Adrenal gland (tissue), 19 donors: Measurements from ENCODE around the gene RER1. TPM values are rescaled to one million over a fixed set of nuclear protein-coding genes. Genes with fewer than 3 reads are reported as not detected.
A peak's percentile ranks its signal among the peaks of the same experiment; 100 is the strongest.

Experiments
- DNase-seq, 7 donors: peaks; one replicate each; pipeline ENCODE4 v3.0.0-alpha.2; 2019 to 2020
- H3K27ac ChIP-seq, 5 donors: fragments of 200-600 bp; sonication (generic) in 4 of 5; 1 replicate in 3 of 5; 2 replicates in 2 of 5; pipeline versions ENCODE4 v1.5.1 to v1.8.0; 2016 to 2020; ENCODE audit warnings: mild to moderate bottlenecking in 1 of 5
- H3K27me3 ChIP-seq: fragments of 200-600 bp; 2 replicates; pipeline ENCODE4 v1.8.0; 2021
- H3K36me3 ChIP-seq, 2 donors: fragments of 200-600 bp; replicated peaks in 1 of 2; 1 replicate in 1 of 2; 2 replicates in 1 of 2; pipeline versions ENCODE4 v1.5.1 to v1.8.0; 2018 to 2022
- H3K4me1 ChIP-seq, 2 donors: fragments of 200-600 bp; replicated peaks in 1 of 2; 1 replicate in 1 of 2; 2 replicates in 1 of 2; pipeline versions ENCODE4 v1.5.1 to v1.8.0; 2018 to 2021
- H3K4me3 ChIP-seq, 4 donors: fragments of 200-600 bp; sonication (generic) in 3 of 4; one replicate each; pipeline ENCODE4 v1.5.1; 2016 to 2018
- H3K9me3 ChIP-seq, 3 donors: fragments of 200-600 bp; sonication (generic) in 1 of 3; replicated peaks in 1 of 3; 1 replicate in 2 of 3; 2 replicates in 1 of 3; pipeline versions ENCODE4 v1.5.1 to v1.8.0; 2016 to 2021
- POLR2A ChIP-seq, 2 donors: fragments of 450-650 bp; IDR thresholded peaks; one replicate each; pipeline ENCODE4 v1.6.1; 2017; ENCODE audit warnings: antibody characterized with exemption in 2 of 2, mild to moderate bottlenecking in 2 of 2, moderate library complexity in 1 of 2
- WGBS, 4 donors: extraction: QIAGEN DNeasy Blood & Tissue Kit in 2 of 4; methylation state at CpG; one replicate each; pipeline versions ENCODE4 v1.1.5 to v1.1.7; 2013 to 2017; 5-methylcytosine and 5-hydroxymethylcytosine counted together
- intact Hi-C, 2 donors: fragments of 100-400 bp; cut with DNase I; formaldehyde crosslinking; loops; one replicate each; pipeline versions ENCODE4 v1.14.1 to v1.15.0; 2022 to 2023
- long read RNA-seq, 10 donors: library from polyadenylated mRNA in 3 of 10; unstranded in 2 of 10; stranded (forward) in 1 of 10; transcript quantifications; one replicate each; pipeline ENCODE4 v2.0.0 and lab custom pipeline, GENCODE V29; 2021 to 2026
- polyA plus RNA-seq, 3 donors: library from polyadenylated mRNA; stranded (reverse); fragments of 200-250 nt in 2 of 3; fragments of 350-450 nt in 1 of 3; fragmentation: Illumina TruSeq in 1 of 3; extraction: RNeasy Lipid Tissue Mini Kit (QIAGEN cat#74804) in 1 of 3; gene quantifications; one replicate each; pipeline ENCODE4 v1.2.3, GENCODE V29; 2013 to 2014
- total RNA-seq, 9 donors: library from RNA; depleted of rRNA in 4 of 9; stranded (reverse); fragments of >200 nt in 4 of 9; fragments of 120-200 nt in 1 of 9; fragmentation: NEBNext Ultra II Directional in 1 of 9; extraction: Animal tissue kit (Norgen Biotek cat#: 25700) in 1 of 9; gene quantifications; one replicate each; pipeline versions ENCODE4 v1.1.0 to v1.2.4, GENCODE V29; 2013 to 2023
- TF ChIP-seq, protein P1 (sequence below), 6 experiments: fragments of 450-650 bp in 4 of 6; fragments of 200-600 bp in 2 of 6; sonication (generic) in 1 of 6; IDR thresholded peaks; 1 replicate in 5 of 6; 2 replicates in 1 of 6; pipeline versions ENCODE4 v1.5.1 to v1.8.0; 2016 to 2021; ENCODE audit warnings: antibody characterized with exemption in 6 of 6, mild to moderate bottlenecking in 2 of 6, moderate library complexity in 1 of 6
- donor health status: healthy with polysubstance abuse.
- donor health status: Bipolar disorder and iron deficiency.
- donor health status: DM: yes; HTN: yes; CAD: no.
- donor health status: DM: no; HTN: no; CAD: no.
- donor health status: DM: no; HTN: no; CAD: no.
- donor health status: DM: yes; HTN: yes; CAD: no.

The RER1 gene, protein sequence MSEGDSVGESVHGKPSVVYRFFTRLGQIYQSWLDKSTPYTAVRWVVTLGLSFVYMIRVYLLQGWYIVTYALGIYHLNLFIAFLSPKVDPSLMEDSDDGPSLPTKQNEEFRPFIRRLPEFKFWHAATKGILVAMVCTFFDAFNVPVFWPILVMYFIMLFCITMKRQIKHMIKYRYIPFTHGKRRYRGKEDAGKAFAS
- total RNA-seq (100 to 1,000 TPM; 106 to 268 (median 185) TPM), polyA plus RNA-seq (100 to 1,000 TPM; 149 to 345 (median 150) TPM)
- long read RNA-seq, donor 1, transcript RER1-209 (7 exons, 3,044 nt), result major isoform, 111 of 141 reads
- long read RNA-seq, donor 1, transcript RER1-206 (2 exons, 585 nt), result minor isoform, 8 of 141 reads
- long read RNA-seq, donor 1, transcript RER1-207 (6 exons, 2,469 nt), result minor isoform, 8 of 141 reads
- long read RNA-seq, donor 1, partial matches to known transcripts, result 0 of 141 reads
- long read RNA-seq, donor 1, other reads (novel, unspliced or antisense), result 13 of 141 reads
- long read RNA-seq, donor 2, transcript RER1-209 (7 exons, 3,044 nt), result major isoform, 82 of 104 reads
- long read RNA-seq, donor 2, partial matches to known transcripts, result 8 of 104 reads
- long read RNA-seq, donor 2, other reads (novel, unspliced or antisense), result 7 of 104 reads
- long read RNA-seq, donor 3, transcript RER1-209 (7 exons, 3,044 nt), result major isoform, 76 of 89 reads
- long read RNA-seq, donor 3, partial matches to known transcripts, result 0 of 89 reads
- long read RNA-seq, donor 3, other reads (novel, unspliced or antisense), result 5 of 89 reads
- long read RNA-seq, donor 4, transcript RER1-202 (7 exons, 1,404 nt), result minor isoform, 5 of 219 reads
- long read RNA-seq, donor 4, transcript RER1-209 (7 exons, 3,044 nt), result major isoform, 177 of 219 reads
- long read RNA-seq, donor 4, partial matches to known transcripts, result 2 of 219 reads
- long read RNA-seq, donor 4, other reads (novel, unspliced or antisense), result 33 of 219 reads
- long read RNA-seq, donor 5, transcript RER1-209 (7 exons, 3,044 nt), result major isoform, 381 of 546 reads
- long read RNA-seq, donor 5, transcript RER1-202 (7 exons, 1,404 nt), result minor isoform, 8 of 546 reads
- long read RNA-seq, donor 5, transcript RER1-207 (6 exons, 2,469 nt), result minor isoform, 12 of 546 reads
- long read RNA-seq, donor 5, partial matches to known transcripts, result 18 of 546 reads
- long read RNA-seq, donor 5, other reads (novel, unspliced or antisense), result 124 of 546 reads
- long read RNA-seq, donor 6, transcript RER1-209 (7 exons, 3,044 nt), result major isoform, 84 of 128 reads
- long read RNA-seq, donor 6, partial matches to known transcripts, result 2 of 128 reads
- long read RNA-seq, donor 6, other reads (novel, unspliced or antisense), result 34 of 128 reads
- long read RNA-seq, donor 7, transcript RER1-209 (7 exons, 3,044 nt), result major isoform, 41 of 49 reads
- long read RNA-seq, donor 7, partial matches to known transcripts, result 6 of 49 reads
- long read RNA-seq, donor 7, other reads (novel, unspliced or antisense), result 0 of 49 reads
- long read RNA-seq, donor 8, transcript RER1-206 (2 exons, 585 nt), result minor isoform, 5 of 130 reads
- long read RNA-seq, donor 8, transcript RER1-209 (7 exons, 3,044 nt), result major isoform, 115 of 130 reads
- long read RNA-seq, donor 8, partial matches to known transcripts, result 0 of 130 reads
- long read RNA-seq, donor 8, other reads (novel, unspliced or antisense), result 6 of 130 reads
- long read RNA-seq, donor 9, transcript RER1-209 (7 exons, 3,044 nt), result major isoform, 84 of 105 reads
- long read RNA-seq, donor 9, transcript RER1-206 (2 exons, 585 nt), result minor isoform, 8 of 105 reads
- long read RNA-seq, donor 9, partial matches to known transcripts, result 0 of 105 reads
- long read RNA-seq, donor 9, other reads (novel, unspliced or antisense), result 12 of 105 reads
- long read RNA-seq, donor 10, transcript RER1-209 (7 exons, 3,044 nt), result major isoform, 44 of 63 reads
- long read RNA-seq, donor 10, transcript RER1-206 (2 exons, 585 nt), result minor isoform, 5 of 63 reads
- long read RNA-seq, donor 10, partial matches to known transcripts, result 7 of 63 reads
- long read RNA-seq, donor 10, other reads (novel, unspliced or antisense), result 5 of 63 reads

DNA sequence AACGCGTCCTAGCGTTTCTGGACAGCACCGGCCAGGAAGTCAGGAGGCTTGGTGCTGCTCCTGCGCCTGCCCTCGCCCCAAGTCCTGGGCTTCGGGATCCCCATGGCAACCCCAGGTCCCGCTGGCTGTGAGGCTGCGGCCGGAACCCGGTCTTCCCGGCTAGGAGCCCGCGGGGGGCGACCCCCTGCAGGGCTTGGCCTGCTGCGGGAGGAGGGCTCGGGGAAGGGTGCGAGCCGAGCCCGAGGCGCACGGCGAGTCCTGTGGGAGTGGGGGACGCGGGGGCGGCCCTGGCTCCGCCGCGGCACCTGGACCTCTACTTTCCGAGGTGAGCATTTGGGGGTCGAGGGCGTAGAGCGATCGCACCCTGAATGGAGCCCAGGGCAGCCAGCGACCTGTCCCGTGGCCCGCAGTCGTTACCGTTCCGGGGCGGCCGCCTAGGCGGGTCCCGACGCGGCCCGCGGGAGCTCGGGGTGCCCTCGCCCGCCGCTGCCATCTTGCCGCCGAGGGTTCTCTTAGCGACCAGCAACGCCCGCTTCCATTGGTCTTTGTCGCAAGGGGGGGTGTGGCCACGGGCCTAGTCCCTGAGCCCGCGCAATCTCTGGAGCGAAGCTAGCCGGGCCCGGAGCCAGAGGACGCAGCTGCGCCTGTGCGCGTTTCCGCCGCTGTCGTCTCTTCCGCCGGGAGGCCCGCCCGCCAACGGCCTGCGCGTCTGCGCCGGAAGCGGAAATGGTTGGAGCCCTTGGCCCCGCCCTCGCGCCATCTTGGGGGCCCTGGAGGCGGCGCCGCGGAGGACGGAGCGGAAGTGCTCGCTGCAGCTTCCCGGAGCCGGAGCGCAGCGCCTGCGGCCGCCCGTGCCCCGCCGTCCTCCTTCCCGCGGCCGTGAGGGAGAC, at the start of gene RER1, which contains the start of gene MORN1:
RER1 (plus strand) TSS at position 801 of the 890 bp plus-strand sequence. CDS start 3,950 bp downstream, outside the sequence.
MORN1 (minus strand) TSS at position 514 of the 890 bp plus-strand sequence; CDS start at position 493, 21 bp downstream.
- Histone ChIP-seq H3K36me3 (peaks cover 0 to 29% of the 10 kb centered on the region in 2 donors), H3K4me3 (peak within 1 kb of the TSS; percentile 59 to 97 (median 81)), H3K27ac (peak within 1 kb of the TSS; percentile 76 to 97 (median 87)), H3K27me3 (no peaks in the 10 kb centered on the region), H3K4me1 (peaks cover 10 to 37% of the 10 kb centered on the region in 2 donors), H3K9me3 (no peaks in the 10 kb centered on the region)
- intact Hi-C loops, result no loop called here
- 0 to 1% (median 0%) methylated on average over 27 to 103 of the region's 103 CpGs; no CpG with 5 or more reads in 1 of the 4 donors for WGBS, 4 donors
- DNase-seq, result peak; percentile 99
- TF ChIP-seq, protein P1, sequence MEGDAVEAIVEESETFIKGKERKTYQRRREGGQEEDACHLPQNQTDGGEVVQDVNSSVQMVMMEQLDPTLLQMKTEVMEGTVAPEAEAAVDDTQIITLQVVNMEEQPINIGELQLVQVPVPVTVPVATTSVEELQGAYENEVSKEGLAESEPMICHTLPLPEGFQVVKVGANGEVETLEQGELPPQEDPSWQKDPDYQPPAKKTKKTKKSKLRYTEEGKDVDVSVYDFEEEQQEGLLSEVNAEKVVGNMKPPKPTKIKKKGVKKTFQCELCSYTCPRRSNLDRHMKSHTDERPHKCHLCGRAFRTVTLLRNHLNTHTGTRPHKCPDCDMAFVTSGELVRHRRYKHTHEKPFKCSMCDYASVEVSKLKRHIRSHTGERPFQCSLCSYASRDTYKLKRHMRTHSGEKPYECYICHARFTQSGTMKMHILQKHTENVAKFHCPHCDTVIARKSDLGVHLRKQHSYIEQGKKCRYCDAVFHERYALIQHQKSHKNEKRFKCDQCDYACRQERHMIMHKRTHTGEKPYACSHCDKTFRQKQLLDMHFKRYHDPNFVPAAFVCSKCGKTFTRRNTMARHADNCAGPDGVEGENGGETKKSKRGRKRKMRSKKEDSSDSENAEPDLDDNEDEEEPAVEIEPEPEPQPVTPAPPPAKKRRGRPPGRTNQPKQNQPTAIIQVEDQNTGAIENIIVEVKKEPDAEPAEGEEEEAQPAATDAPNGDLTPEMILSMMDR (IDR thresholded peaks at IDR 0.05), result peak in 1 of 6 experiments; percentile 8
- peak; percentile 89 to 90 for TF ChIP-seq POLR2A (IDR thresholded peaks at IDR 0.05)

DNA sequence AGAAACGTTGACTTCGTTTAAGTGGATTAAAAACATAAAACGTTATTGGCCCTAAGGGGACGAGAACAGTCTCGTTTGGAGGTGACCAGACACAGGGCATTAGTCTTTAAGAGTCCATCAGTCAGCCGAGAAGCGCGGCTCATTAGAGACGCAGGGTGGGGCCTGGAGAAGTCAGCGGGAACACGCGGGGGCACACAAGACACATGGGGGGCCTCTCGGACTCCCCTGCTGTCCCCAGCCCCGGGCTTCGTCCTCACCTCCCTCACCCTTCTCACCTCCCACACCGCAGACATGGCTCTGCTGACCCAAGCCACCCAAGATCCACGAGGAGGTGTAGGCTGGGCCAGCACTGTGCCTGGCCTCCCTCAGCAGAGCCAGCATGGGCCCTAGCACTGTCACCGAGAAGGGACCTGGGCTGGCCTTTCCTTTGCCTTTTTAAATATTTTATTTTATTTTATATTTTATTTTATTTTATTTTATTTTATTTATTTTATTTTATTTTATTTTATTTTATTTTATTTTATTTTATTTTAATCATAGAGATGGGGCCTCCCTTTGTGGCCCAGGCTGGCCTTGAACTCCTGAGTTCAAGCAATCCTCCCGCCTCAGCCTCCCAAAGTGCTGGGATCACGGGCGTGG, 49.1 kb upstream of the RER1 start:
- intact Hi-C loops, result no loop called here
- H3K27me3 ChIP-seq, result no peaks in the 10 kb centered on the region
- H3K4me1 ChIP-seq, result no peaks in the 10 kb centered on the region
- no peak for TF ChIP-seq POLR2A (IDR thresholded peaks at IDR 0.05)
- TF ChIP-seq, protein P1 (IDR thresholded peaks at IDR 0.05), result no peak
- no peaks in the 10 kb centered on the region for H3K36me3 ChIP-seq
- H3K4me3 ChIP-seq, result no peak overlapping the region
- H3K9me3 ChIP-seq, result no peaks in the 10 kb centered on the region
- no peak overlapping the region for H3K27ac ChIP-seq
- DNase-seq, result no peak
- WGBS, 4 donors, result 77 to 86% (median 83%) methylated on average over 21 of the region's 21 CpGs
